Chondrocyte (in vitro differentiated cells): ENCODE measurements around the gene TRAPPC1. TPM values are rescaled to one million over a fixed set of nuclear protein-coding genes. Genes with fewer than 3 reads are reported as not detected.

Experiments
- DNase-seq: peaks from one replicate; pipeline ENCODE4 v3.0.0; 2021; ENCODE audit warnings: mixed read lengths, low spot score
- H3K27ac Mint-ChIP-seq: one replicate; pipeline ENCODE4 v1.8.0; 2021; ENCODE audit warnings: mild to moderate bottlenecking, moderate library complexity, mixed read lengths; ENCODE audit not compliant: unreplicated experiment
- H3K27me3 Mint-ChIP-seq: 2 replicates; pipeline ENCODE4 v1.8.0; 2021; ENCODE audit warnings: low read depth, mixed read lengths
- H3K36me3 Mint-ChIP-seq: 2 replicates; pipeline ENCODE4 v1.8.0; 2021; ENCODE audit warnings: low read depth, mixed read lengths
- H3K4me1 Mint-ChIP-seq: 2 replicates; pipeline ENCODE4 v1.8.0; 2021; ENCODE audit warnings: low read depth, mild to moderate bottlenecking, mixed read lengths
- H3K4me3 Mint-ChIP-seq: one replicate; pipeline ENCODE4 v1.8.0; 2021; ENCODE audit warnings: mild to moderate bottlenecking, moderate library complexity, mixed read lengths; ENCODE audit not compliant: unreplicated experiment
- H3K9me3 Mint-ChIP-seq: 2 replicates; pipeline ENCODE4 v1.8.0; 2021; ENCODE audit warnings: low read depth, mixed read lengths
- total RNA-seq: library from RNA; stranded (reverse); gene quantifications from 3 replicates; pipeline ENCODE4 v1.2.1, GENCODE V29; 2021
- TF ChIP-seq, protein P1 (sequence below): fragments of 200-600 bp; sonication (generic); IDR thresholded peaks from 2 replicates; pipeline ENCODE4 v1.5.0; 2021; ENCODE audit warnings: antibody characterized with exemption, mild to moderate bottlenecking, moderate library complexity

TRAPPC1 gene
- total RNA-seq, 1 donor from 2014 or later = 135 TPM

DNA sequence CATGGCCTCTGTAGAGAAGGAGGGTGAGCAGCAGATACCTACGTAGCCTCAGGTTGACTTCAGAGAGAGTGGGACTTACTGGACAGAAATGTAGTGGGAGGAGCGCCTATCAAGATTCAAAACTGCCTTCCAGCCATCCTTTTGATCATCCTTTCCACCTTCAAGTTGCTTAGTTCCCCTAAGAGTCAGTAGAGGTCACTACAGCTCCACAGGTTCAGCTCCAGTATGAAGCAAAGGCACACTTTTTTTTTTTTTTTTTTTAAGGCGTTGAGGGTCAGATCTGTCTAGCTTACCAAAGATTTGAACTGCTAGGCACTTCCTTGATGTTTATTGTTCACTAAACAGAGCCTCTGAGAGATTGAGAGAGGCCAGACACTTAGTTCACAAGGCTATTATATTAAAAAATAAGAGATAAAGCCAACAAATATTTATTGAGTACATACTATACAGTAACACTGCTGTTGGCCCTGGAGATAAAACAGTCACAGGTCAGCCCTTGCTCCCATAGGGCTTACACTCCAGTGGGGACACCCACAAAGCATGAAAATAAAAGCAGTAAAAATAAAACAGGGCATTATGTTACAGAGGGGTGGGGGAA, 18.7 kb downstream of the TRAPPC1 start:
- TF ChIP-seq, protein P1, sequence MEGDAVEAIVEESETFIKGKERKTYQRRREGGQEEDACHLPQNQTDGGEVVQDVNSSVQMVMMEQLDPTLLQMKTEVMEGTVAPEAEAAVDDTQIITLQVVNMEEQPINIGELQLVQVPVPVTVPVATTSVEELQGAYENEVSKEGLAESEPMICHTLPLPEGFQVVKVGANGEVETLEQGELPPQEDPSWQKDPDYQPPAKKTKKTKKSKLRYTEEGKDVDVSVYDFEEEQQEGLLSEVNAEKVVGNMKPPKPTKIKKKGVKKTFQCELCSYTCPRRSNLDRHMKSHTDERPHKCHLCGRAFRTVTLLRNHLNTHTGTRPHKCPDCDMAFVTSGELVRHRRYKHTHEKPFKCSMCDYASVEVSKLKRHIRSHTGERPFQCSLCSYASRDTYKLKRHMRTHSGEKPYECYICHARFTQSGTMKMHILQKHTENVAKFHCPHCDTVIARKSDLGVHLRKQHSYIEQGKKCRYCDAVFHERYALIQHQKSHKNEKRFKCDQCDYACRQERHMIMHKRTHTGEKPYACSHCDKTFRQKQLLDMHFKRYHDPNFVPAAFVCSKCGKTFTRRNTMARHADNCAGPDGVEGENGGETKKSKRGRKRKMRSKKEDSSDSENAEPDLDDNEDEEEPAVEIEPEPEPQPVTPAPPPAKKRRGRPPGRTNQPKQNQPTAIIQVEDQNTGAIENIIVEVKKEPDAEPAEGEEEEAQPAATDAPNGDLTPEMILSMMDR = peak; percentile 78
- Mint-ChIP-seq H3K27ac (peak overlapping the region; percentile 29), H3K27me3 (no peaks in the 10 kb centered on the region), H3K36me3 (peaks cover 29% of the 10 kb centered on the region), H3K4me1 (peaks cover 19% of the 10 kb centered on the region), H3K4me3 (no peak overlapping the region), H3K9me3 (no peaks in the 10 kb centered on the region)
- DNase-seq = no peak

DNA sequence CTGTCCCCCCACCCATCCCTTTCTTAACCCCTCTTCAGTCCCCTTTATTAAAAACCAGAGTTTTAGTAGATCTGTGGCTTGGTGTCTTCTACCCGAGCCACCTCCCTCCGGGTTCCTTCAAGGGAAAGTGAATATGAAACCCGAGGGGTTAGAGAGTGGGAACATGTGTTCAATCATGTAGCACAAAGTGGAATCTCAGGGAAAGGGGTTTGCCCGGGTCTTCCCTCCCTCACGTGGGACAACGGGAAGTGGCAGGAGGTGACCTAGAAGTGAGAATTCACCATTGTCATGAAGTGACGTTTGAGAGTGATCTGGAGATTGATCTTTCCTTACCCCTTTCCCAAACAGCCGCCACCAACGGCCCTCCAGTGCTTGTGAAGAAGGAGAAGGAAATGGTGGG, 20.6 kb downstream of the TRAPPC1 start:
- Mint-ChIP-seq H3K4me3 (no peak overlapping the region), H3K9me3 (no peaks in the 10 kb centered on the region), H3K36me3 (peaks cover 40% of the 10 kb centered on the region), H3K4me1 (peaks cover 11% of the 10 kb centered on the region), H3K27me3 (no peaks in the 10 kb centered on the region), H3K27ac (peak overlapping the region; percentile 20)
- no peak for DNase-seq
- TF ChIP-seq, protein P1 = no peak

DNA sequence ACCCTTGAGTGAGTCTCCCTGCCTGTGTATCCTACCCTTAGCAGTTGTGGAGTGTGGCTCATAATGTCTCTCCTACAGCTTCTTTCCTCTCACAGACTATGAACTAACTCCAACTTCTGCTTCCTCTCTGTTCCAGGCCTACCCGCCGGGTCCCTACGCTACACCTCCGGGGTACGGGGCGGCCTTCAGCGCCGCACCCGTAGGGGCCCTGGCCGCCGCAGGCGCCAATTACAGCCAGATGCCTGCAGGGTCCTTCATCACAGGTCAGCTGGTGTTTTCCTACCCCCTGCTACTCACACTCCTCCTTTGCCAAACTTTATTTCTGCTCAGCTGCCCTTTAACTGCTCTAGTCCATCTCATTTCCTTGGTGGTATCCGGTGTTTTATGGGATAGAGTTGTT, 21.0 kb downstream of the TRAPPC1 start:
- Mint-ChIP-seq H3K4me1 (peaks cover 11% of the 10 kb centered on the region), H3K27ac (no peak overlapping the region), H3K4me3 (no peak overlapping the region), H3K9me3 (no peaks in the 10 kb centered on the region), H3K27me3 (no peaks in the 10 kb centered on the region), H3K36me3 (peaks cover 43% of the 10 kb centered on the region)
- TF ChIP-seq, protein P1 = no peak
- no peak for DNase-seq

DNA sequence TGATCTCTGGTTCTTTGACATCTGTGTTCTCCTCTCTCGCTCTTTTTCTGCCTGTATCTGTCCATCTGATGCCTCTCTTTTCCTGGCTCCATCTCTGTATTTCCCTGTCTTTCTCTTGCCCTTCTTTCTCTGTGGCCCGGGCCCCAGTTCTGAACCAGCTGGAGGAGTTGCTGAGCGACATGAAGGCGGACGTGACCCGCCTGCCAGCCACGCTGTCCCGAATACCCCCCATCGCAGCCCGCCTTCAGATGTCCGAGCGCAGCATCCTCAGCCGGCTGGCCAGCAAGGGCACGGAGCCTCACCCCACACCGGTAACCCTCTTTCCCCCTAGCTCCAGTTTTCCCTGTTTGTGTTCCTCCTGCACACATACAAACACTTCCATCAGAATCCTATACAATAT, 21.5 kb downstream of the TRAPPC1 start:
- Mint-ChIP-seq H3K36me3 (peaks cover 46% of the 10 kb centered on the region), H3K4me3 (no peak overlapping the region)

DNA sequence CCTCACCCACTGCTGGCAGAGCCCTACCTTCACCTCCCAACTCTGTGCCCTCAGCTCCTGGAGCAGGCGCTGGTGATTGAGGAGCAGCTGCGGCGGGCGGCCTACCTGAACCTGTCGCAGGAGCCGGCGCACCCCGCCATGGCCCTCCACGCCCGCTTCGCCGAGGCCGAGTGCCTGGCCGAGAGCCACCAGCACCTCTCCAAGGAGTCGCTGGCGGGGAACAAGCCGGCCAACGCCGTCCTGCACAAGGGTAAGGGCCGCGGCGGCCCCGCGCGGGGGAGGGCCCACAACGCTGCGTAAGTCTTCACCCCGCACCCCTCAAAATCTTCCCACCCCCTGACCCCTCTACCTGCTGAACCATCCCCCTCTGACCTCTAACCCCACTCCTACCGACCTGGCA, 22.7 kb downstream of the TRAPPC1 start:
- no peak overlapping the region for H3K4me3 Mint-ChIP-seq
- TF ChIP-seq, protein P1 = no peak
- no peaks in the 10 kb centered on the region for H3K27me3 Mint-ChIP-seq
- H3K27ac Mint-ChIP-seq = no peak overlapping the region
- no peaks in the 10 kb centered on the region for H3K9me3 Mint-ChIP-seq
- DNase-seq = no peak
- no peaks in the 10 kb centered on the region for H3K4me1 Mint-ChIP-seq
- peaks cover 55% of the 10 kb centered on the region for H3K36me3 Mint-ChIP-seq

More for the DNA sequence above, 21.5 kb downstream of the TRAPPC1 start:
- no peak for DNase-seq
- Mint-ChIP-seq H3K9me3 (no peaks in the 10 kb centered on the region), H3K4me1 (peaks cover 7% of the 10 kb centered on the region), H3K27ac (no peak overlapping the region), H3K27me3 (no peaks in the 10 kb centered on the region)
- TF ChIP-seq, protein P1 = no peak
